Cerebellar cortex (tissue), 1 donor: ENCODE measurements around the gene CTNNA1.
A peak's percentile ranks its signal among the peaks of the same experiment; 100 is the strongest.

Experiments
- DNase-seq: peaks from one replicate; pipeline ENCODE4 v3.0.0-alpha.2; 2015; ENCODE audit warnings: low spot score

The CTNNA1 gene

DNA sequence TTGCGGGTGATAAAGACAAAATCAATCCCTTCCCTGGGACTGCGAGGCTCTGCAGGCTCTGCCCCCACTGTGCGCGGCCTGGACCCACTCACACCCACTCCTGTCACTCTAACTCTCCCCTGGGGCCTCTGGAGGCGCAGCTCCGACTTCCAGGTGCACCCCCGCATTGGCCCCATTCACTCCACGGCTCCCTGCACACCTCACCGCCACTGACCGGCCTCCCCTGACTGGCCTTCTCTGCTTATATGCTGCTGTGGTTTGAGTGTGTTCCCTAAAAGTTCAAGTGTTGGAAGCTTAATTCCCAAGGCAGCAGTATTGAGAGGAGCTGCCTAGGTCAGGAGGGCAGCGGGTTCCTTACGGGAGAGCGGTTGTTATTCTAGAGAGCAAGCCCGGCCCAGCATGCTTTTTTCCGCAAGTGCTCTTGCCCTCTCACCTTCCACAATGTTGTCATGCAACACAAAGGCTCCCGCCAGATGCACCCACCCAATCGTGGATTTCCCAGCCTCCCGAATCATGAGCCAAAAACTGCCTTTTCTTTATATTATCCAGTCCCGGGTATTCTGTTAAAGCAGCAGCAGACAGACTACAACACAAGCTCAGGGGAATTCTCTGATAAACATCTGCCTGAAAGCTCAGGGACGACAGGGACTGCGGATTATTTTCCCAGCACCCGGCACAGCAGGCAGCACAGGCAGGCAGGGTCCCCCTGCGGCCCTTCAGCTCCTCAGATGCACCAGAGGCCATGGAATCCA lies 195.4 kb downstream of the CTNNA1 start:
- no peak for DNase-seq

DNA sequence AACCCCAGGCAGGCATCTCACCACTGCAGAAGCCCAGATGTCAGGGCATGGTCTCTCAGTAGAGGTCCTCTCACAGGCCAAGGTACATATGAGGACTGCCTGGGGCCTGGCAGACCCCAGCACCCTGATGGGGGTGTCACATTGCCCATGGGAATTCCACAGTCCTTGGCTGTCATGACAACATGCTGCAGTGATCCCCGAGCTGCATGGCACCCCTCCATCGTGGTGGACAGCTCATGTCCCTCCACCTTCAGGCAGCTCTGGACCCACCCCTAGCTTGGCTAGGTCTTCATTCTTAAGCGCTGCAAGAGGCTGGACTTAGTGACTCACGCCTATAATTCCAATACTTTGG lies 196.0 kb downstream of the CTNNA1 start:
- DNase-seq = no peak

DNA sequence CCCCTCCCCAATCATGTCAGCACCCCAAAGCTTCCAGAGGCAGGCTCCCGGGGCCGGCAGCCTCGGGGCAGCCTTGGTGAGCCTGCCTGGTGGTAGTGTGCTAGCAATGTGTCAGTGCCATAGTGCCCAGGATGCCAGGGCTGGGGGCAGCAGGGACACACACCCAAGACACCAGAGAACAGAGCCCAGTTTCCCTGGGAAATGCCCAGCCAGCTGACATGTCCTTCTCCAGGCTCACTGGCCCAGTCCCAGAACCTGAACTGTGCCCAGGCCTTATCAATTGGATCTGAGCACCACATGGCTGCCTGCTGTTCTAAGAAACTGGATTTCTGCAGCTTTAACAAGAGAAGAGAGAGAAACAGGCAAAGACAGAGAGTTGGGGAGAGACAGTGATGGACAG lies 196.8 kb downstream of the CTNNA1 start:
- DNase-seq = no peak

DNA sequence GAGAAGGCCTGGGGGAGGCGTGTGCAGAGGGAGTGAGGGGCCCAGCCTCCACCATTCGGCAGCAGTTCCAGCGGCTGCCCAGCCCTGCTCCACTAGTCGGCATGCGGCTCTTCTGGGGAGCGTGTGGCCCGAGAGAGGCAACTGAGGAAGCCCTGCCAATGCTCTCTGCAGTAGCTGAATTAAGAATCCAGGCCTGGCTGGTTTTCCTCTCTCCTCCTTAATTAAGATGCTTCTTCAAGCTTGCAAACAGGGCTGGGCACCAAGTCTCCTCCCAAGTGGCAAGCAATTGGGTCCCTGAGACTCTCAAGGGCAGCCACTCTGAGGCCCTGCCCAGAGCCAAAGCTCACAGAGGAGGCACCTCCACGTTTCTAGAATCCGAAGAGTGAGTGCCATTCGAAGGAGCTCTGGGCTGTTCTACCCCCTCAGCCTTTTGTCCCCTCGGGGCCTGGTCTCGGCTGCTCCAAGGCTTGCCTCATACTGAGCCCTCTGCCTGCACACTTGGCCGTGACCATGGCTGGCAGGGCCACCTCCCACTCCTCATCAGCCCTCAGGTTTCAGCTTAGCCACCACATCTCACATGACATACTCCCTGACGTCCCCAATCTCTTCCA lies 197.3 kb downstream of the CTNNA1 start:
- no peak for DNase-seq

DNA sequence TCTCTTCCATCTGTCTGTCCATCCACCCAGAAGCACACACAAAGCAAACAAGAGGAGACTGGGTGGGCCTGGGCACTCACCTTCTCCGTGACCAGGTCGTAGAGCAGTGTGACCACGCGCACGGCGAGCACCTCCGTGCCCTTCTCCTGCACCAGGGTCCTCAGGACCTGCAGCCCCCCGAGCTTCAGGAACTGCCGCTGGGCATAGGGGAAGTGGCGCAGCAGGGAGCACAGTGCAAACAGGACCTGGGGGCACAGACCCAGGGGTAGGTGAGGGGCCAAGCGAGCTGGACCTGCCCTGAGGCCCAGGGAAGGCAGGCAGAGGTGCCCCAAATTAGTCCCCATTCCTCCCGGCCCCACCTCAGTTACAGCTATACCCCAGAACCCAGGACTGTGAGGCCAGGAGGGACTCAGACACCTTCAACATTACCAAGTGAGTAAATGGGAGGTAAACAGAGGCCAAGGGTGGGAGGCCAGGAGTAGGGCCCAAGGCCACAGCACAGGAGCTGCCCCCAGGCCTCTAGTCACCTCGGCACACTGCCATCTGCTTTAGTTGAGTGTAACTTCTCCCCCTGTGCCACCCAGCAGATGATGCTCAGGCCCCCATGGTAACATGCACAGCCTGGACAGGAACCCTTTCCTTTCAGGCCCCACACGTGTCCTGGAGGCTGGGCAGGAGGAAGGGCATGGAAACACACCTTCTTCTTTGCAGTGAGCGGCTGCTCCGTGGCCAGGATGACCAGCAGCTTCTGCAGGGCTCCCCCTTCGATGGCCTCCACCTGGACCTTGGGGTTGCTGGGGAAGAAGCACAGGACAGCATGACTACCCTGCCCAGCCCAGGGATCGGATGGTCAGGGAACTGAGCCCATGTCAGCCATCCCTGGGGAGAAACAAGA lies 198.1 kb downstream of the CTNNA1 start:
- DNase-seq = no peak

DNA sequence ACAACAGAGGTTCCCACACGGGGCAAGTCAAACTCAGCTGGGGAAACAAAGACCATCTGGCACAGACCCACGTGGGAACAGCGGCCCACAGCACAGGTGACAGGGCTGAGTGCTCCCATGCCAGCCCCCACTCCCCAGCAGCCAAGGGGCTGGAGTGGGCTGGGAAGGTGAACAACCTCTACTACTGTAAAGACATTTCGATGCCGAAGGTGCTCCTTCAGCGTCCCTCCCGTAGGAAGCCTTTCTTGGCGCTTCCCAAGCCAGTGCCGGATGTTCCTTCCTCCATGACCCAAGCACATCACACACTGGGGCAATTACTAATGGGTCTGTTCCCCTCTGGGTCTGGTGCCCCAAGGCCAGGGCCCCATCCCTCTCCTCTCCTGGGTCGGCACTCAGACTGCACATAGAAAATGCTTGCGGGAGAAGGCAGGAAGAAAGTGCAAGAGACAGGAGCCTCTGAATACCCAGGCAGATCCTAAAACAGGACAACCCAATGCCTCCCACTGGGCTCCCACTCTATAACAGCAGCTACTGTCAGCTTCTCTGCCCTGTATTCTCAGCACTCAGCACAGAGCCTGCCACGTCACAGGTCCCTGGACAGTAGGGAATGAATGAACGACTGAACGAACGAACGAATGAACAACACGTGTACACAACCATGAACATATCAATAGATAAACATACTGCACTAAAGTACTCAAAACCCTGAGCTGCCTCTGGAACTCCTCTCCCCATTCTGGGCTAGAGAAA lies 198.9 kb downstream of the CTNNA1 start:
- DNase-seq = no peak

DNA sequence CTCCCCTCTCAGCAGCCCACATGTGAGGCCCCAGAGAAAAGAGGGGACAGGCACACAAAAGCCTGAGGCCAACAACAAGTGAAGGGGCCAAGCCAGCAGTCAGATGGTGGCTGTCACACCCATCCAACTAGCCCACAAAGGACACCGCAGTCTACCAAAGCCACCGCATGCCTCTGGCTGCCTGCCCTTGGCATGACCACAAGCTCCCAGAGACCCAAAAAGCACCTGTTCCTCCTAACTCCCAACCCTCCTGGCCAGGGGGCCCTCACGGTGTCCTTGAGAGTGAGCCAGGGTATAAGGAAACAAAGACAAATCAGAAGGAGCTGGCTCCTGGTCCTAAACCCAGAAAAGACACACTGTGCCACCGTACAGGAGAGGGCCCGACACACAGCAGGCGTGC lies 199.7 kb downstream of the CTNNA1 start:
- peak; percentile 35 for DNase-seq

DNA sequence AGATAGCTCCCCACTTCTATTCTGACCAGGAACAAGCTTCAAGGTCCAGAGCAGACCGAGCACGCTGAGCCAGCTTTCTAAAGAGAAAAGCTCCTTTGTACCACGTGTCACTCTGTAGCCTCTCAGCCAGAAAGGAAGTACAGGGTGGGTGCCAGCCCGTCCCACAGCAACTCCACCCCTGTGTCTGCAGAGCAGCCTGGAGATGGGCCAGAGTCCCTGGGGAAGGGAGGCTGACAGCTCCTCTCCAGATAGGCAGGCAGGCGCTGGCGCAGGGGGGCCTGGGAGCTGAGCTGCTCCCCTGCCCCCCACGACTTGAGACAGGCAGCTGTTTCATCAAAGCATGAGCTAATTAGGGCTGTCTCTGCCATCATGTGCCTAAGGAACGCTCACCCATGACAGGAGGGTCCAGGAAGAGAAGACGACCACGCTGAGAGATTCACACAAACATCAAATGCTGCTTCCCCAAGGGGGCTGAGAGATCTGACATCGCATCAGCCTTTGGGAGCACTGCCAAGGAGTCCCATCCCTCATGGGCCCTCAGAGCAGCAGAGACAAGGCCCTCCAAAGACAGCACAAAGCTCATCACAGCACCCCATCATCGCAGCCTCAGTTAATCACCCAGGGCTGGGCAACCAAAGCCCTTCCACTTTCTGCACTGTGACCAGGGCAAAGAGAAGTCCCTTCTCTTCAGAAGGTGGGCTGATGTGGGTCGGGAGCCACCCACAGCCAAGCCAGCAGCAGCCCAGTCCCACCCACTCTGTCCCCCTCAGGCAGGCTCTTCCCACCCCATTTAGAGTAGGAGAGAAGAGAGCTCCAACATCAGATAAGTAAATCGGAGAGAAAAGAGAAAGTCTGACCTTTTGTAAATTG lies 200.4 kb downstream of the CTNNA1 start:
- DNase-seq = peak; percentile 58

DNA sequence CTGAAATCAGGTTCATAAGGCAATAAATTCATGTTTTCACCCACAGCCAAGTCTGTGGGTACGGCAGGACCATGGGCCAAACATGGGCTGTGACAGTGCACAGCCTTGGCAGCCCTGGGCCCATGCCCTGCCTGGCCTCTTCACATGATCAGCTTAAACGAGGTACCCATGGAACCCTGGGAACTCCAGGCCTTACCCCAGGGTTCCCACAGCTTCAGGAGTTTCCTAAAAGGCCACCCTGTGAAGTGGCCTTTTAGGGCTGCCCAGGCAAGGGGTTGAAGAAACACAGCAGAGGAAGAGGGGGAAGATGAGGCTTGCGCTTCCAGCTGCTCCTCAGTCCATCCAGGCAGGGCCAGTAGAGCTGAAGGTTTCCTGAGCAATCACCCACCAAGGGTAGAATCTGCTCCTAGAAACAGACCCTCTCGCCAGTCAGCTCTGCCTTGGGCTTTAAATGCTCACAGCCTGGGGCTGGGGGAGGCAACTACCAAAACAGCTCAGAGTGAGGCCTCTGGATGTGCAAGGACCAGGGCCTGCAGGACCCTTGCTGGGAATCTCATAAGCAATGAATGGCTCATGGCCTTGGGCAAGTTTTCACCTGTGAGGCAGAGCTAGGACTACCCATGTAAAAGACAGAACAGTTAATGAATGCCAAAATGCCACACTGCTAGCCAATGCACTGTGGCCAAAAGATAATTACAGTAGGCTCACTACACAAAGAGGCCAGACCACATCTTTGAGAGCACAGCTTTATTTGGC lies 201.2 kb downstream of the CTNNA1 start:
- peak; percentile 49 for DNase-seq

DNA sequence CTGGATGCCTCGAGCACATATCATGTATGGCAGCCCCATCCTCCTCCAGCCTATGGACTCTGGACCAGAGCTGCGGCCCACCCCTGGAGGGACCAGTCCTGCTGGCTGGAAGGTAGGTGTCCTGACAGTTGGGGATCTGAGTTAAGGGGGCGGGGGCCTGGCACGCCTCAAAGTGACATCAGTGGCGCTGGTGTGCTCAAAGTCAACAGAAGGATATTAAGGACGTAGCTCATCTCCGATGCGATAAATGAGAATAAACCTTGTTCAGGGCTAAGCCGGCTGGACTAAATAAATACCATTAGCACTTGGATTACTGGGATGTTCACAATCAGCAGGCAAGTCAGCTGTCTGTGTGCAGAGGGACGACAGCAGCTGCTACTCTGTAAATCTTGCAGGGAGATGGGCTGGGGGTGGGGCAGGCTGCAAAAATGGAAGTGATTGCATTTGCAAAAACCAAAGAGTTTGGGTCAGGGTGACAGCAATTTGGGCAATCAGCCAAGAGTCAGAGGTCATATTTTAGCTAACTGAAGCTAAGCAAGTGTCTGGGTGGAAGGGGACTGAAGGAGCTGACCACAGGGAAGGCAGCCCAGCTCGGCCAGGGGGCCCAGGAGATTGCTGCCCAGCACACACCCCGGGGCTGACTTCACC lies 201.9 kb downstream of the CTNNA1 start:
- no peak for DNase-seq

DNA sequence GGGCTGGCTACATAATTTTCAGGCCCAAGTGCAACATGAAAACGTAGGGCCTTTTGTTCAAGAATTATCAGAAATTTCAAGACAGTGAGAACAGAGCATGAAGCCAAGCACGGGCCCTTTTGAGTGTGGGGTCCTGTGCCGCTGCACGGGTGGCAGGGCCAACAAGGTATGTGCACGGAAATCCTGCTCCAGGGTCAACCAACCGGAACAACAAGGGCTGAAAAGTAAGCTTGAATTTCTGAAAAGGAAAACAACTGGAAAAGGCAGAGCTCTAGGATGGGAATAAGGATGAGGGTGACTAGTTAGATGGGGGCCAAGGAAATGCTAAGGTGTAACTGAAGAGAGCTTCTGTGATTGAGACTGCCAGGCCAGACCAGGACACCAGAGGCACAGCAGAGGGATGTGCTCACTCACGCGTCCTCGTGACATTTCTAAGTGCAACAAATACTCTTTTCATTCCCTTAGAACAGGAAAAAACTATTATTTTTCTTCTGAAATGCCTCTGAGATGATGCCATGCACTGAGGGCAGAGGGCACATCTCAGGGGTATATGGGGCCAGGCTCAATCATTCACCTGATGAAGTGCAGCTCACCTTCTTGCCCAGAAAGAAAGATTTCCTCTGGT lies 202.6 kb downstream of the CTNNA1 start:
- no peak for DNase-seq

DNA sequence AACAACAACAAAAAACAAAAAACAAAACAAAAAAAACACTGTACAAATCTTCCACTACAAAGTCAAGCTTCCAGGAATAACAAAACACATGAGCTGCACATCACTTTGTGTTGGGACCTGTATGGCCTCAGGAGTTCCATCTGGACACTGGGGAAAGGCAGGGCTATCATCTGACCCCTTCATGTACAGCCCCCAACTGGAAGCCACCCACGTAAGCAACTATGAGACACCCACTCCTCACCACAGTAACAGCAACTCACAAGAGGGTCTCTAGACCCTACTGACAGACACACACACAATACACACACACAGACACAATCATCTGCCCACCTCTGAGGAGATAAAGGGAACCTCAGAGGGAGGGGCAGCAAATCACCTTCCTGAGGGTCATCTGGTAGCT lies 203.6 kb downstream of the CTNNA1 start:
- no peak for DNase-seq

DNA sequence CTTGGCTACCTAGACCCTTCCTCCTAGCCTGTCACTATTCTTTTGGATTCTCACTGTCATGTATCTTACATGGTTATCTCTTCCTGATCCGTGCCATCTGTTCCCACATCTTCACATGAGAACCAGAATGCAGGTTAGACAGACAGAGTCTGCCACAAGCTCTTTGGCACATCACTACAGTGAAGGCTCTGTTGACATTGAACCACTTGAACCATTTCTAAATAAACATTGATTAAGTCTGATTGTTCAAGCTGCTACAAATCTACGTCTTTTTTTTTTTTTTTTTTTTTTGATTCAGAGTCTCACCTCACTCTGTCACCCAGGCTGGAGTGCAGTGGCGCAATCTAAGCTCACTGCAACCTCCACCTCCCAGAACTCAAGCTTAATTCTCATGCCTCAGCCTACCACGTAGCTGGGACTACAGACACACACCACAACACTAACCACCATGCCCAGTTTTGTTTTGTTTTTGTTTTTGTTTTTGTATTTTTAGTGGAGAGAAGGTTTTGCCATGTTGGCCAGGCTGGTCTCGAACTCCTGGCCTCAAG lies 207.0 kb downstream of the CTNNA1 start:
- no peak for DNase-seq

DNA sequence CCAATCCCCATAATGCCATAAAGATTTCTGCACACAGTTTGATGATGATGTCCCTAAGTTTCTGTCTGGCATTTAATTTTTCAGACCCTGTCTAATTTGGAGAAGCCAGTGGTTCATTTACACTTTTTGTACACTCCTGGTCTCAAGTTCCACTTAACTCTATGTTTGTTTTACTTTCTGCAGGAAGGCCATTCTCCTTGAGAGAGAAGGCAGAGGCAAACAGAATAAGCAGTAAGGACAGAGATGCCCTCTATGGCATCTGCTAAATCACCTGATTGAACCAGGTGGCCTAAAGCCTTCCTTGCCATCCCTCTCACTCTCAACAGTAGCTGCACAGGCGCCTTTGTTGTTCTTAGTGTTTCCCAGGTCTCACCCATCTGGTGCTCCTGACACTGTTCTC lies 208.0 kb downstream of the CTNNA1 start:
- DNase-seq = no peak

DNA sequence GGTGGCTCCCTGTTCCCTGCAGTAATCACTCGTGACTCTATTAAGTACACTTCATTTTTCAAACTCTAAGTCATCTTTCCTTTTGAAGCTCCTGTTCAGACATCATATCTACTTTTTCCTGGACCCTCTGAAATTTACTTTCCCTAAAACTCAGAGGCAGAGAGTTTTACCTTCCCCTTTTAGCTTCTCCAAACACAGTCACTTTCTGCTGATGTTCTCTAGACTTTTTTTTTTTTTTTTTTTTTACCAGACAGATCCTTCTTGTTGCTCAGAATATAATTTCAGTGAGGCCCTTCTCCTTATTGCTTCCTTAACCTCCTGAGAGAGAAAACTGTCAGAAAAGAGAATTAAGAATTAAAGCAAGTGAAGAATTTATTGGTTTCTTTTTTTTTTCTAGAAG lies 208.5 kb downstream of the CTNNA1 start:
- DNase-seq = no peak

DNA sequence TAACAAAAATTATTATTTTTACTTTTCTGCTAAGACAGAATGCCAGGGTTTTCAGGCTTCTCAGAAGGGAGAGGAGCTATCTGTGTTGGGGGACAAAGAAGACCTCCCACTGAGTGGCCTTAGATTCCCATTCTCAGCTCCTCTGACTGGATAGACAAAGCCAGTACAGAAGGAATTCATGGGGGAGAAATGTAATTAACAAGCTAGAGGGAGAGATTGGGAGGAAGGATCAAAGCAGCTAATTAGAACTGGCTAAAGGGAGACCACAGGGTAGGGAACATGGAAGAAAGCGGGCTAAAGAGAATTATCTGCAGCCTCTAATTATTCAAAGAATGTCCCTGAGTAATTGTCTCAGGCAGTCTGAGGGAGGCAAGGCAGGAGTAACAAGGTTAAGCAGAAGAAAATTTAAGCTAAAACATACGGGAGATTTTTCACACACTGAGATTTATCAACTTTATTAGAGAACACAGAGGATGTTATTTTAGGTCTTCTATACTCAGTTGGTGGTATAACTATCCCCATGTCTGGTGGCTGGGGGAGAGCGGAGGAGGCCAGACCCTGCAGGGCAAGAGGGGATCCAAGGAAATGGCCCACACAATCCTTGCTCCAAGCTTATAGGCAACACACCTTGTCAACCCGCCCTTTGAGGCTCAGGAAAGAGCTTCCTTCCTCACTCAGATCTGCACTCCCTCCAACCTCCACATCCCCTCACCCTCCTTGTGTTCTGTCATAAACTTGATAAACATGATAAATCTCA lies 209.6 kb downstream of the CTNNA1 start:
- no peak for DNase-seq

DNA sequence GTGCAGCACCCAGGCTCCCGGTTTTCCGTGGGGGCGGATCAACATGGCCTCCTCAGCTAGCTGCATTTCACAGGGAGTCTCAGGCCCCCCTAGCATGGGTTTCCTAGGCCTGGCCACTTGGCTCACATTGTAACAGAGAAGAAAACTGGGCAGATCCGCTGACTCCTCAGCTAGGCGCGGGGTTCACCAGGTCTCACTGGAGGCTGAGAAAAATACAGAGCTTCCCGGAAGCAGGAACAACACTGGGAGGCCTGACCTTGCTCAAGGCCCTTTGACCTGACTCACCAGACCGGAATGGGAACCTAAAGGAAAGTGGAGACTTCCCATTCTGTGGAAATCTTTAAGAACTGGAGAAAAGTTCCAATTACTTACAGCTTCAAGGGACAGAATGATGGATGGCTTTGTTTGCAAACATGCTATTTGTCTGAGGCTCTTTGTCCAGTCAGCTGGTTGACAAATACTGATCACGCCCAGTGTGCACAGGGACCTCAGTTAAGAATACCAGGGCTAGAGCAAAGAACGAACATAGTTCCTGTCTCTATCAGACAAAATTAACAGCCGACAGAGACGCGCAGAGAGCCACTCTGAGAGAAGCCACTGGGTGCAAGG lies 210.6 kb downstream of the CTNNA1 start:
- DNase-seq = no peak

DNA sequence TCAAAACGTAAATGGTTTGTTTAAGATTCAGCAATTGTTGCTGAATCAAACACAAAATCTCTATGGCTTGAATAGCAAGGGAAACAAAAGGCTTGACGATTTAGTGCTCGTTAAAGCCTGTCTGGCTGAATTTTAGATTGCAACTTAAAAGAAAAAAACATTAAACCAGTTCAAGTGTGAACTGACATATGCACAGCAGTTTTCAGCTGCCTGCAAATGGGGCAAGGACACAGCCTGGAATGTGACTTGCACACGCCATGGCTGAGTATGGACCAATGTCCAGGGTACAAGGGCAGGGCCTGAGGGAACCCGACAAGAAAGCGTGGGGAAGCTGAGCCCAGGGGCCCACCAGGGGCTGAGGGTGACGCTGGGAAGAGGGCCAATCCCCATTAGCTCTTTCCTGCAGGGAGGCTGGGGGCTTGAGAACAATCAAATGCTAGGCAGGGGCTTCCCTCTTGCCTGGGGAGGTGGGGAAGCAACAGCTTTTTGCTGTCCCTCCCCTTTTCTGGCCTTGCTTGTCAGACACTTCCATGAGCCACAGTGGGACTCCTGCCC lies 211.5 kb downstream of the CTNNA1 start:
- no peak for DNase-seq
